Hypothalamus (tissue), 51 donors: ENCODE results near the gene HNRNPAB.
A peak's percentile ranks its signal among the peaks of the same experiment; 100 is the strongest.
"Not testable (repeated sequence)": the region's sequence is repeated elsewhere in the genome, so short reads cannot be mapped to it uniquely, and the experiment has no call there.

ENCODE experiments used
- DNase-seq, 51 donors: peaks; one replicate each; lab custom pipeline; 2025; lab: John Stamatoyannopoulos, UW

The HNRNPAB gene

DNA sequence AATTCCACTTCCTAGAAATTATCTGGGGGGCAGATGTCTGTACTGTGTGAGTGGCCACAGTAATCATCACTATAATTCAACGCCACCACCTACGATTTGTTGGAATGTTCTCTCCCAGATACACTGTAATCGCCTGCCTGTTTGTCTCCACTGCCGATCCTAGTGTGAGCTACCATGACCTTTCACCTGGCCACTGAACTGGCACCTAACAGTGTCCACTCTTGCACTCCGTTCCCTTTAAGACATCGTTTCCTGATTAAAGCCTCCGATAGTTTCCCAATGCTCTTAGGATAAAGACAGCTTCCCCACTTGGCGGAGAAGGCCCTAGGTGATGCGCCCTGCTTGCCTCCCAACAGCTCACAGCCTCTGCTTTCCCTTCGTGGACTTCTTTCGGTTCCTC is 24.3 kb downstream of the HNRNPAB start:
- no peak for DNase-seq

DNA sequence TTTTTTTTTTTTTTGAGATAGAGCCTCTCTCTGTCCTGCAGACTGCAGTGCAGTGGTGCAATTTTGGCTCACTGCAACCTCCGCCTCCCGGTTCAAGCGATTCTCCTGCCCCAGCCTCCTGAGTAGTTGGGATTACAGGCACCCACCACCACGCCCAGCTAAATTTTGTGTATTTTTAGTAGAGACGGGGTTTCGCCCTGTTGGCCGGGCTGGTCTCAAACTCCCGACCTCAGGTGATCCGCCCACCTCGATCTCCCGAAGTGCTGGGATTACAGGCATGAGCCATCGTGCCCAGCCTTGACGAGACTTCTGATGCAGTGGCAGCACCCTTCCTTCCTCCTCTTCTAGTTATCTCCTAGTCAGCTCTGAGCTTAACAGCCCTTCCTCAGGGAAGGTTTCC is 24.8 kb downstream of the HNRNPAB start:
- not testable (repeated sequence) for DNase-seq

DNA sequence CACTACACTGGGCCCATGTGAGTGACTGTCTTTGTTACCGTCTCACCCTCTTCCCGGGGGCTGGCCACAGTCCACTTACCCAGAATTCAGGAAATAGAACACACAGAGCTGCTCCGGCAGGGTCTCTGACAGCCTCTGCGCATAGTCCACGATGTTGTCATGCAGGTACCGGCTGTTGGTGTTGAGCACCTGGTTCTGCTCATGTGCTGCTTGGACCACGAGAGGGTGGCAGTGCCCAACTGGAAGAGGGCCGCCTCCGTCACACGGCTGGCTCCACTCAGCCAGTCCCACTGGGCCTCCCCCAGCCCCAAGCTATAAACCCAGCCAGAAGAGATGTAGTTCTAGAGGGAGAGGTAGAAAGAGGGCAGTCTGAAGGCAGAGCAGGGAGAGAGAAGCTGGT is 25.5 kb downstream of the HNRNPAB start:
- DNase-seq: no peak

DNA sequence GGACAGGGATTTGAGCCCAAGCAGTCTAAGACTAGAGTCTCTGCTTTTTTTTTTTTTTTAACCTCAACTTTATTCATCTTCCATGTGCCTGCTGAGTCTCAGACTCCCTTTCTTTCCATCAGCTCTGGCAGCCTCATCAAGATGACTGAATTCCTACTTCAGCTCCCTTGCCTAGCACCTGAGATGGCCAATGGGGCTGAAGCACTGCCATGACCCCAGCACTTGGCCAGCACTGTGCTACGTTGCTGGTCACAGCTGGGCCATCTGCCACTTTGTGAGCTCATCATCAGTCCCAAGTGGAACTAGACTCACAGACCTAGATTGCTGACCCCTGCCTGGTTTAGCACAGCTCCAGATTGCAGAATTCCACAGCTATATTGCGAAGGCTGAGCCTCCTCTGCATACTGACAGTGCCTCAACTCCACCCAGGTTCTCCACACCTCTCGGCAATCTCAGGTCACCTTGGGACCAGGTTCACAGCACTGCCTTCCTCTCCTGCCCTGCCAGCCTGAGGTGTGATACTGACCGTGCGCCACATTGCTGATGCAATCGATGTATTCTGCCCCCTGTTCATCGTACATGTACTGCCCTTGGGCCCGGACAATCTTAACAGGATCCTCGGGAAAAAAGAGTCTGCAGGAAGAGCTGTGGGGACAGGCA is 26.7 kb downstream of the HNRNPAB start:
- DNase-seq: peak in 16 of 51 donors; percentile 10 to 66 (median 34)

GRCh38 chr5:178231539-178232123 is 27.3 kb downstream of the HNRNPAB start:
- DNase-seq: peak in 2 of 51 donors; percentile 46 to 51

GRCh38 chr5:178232124-178232919 is 28.0 kb downstream of the HNRNPAB start, which contains the start of gene PHYKPL:
TSS of gene PHYKPL (minus strand) at chr5:178232802. CDS start at chr5:178232550, 252 bp downstream.
- DNase-seq: peak in 48 of 51 donors; percentile 35 to 86 (median 64)

DNA sequence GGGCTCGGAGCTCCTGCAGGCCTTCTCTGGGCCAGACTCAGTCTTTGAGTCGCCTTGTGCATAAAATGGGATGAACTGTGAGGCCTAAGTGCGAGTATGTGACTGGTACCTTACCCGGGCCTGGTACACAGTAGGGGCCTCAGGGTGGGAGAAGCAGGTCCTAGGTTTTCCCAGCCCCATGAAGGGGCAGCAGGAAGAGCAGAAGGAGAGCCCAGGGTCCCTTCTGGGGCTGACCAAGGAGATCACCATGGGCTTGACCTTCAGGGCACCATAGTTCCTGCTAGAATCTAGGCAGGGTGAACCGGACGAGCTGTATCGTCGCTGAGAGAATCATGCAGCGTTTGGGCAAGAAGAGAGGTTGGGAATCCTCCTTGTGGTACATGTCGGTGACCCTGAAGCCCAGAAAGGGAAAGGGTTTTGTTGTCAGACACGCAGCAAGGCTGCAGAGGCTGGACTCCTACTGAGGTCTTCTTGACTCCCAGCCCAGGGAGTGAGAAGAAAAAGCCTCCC is 28.6 kb downstream of the HNRNPAB start:
- peak in 2 of 51 donors; percentile 13 to 15 for DNase-seq

DNA sequence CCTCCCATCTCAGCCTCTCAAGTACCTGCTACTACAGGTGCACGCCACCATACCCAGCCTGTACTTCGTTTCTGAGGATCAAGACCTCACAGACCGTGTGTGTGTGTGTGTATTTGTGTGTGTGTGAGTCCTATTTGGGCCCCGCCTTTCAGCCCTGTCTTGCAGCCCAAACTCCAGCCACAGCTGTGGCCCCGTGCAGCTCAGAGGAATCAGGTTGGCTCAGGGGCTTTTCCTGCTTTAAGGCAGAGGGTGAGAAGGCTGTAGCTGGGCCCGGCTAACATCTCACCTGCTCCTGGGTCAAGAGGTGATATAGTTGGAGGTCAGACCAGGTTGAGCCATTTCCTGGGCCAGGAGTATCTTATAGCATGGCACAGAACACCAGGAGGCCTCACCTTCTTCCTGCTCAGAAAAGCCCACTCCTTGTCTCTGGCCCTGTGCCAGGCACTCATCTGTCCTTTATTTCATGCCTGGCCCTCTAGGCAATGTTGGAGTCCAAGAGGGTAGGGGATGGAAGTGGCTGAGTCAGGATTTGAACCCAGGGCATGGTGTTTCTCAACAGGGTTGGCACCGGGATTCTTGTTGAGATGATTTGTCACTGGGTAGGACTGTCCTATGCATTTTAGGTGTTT is 29.9 kb downstream of the HNRNPAB start:
- DNase-seq: no peak

GRCh38 chr5:178234750-178235587 is 30.6 kb downstream of the HNRNPAB start:
- DNase-seq: peak in 40 of 51 donors; percentile 14 to 79 (median 44)

GRCh38 chr5:178235588-178235974 is 31.2 kb downstream of the HNRNPAB start:
- DNase-seq: no peak

DNA sequence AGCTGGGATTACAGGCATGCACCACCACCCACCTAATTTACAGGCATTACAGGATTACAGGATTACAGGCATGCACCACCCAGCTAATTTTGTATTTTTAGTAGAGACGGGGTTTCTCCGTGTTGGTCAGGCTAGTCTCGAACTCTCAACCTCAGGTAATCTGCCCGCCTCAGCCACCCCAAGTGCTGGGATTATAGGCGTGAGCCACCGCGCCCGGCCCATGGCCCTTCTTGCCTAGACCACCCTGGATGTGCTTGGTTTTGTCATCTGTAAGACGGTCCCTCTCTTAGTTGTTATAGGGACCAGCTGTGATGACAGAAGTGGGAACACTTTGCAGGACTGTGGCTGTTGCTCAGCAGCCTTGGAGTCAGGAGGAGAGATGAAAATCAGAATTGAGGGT is 31.8 kb downstream of the HNRNPAB start:
- DNase-seq: no peak

GRCh38 chr5:178236679-178237078 is 32.3 kb downstream of the HNRNPAB start:
- peak in 5 of 51 donors; percentile 6 to 33 (median 9) for DNase-seq

DNA sequence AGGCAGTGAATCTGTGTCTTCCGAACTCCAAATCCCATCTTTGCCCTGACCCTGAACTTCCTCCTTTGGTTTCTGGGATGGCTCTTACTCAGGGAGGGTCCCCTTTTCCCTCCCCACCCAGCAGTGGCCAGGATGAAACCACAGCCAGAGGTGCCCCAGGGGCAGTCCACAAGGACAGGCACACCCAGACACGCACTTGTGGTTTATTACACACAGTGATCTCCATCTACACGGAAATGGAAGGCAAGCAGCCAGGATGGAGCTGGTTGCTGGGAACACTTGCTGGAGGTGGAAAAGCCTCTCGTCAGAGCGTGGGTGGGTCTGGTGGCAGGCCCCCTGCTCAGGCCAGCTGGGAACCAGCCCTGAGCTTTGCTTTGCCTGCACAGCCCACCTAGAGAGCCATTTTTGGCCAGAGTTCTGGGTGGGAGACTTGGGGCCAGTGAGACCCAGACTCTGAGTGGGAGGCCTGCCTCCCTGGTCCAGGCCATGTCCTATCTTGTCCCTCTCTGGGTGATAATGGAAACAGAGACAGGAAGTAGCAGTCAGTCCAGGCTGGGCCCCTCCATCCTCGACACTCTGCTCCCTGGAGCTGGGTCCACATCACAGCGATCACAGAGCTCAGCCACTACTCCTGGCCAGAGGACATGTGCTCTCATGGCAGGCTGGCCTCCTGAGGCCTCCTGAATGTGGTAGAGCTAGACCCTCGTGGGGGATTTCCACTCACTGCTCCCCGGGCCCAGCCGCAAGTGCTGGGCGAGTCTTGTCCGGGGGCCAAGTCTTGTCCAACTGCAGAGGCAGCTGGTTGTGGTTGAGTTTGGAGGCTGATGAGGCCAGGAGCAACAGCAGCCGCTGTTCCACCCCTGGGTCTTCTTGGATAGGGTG is 33.3 kb downstream of the HNRNPAB start:
- no peak for DNase-seq

DNA sequence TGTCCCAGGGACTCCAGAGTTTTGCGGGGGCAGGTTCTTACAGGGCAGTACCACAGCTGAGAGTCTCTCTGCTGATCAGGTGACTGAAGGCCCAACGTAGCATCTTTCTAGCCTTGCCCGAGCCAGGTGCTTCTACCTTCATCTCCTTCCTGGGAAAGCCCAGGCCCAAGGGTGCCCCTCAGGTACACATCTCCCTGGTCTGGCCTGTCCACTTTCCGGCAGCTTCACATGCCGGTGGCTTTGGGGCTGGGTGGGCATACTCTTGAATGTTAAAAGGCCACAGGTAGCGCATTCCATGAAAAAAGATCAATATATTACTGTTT is 33.9 kb downstream of the HNRNPAB start:
- DNase-seq: no peak

GRCh38 chr5:178238711-178239592 is 34.6 kb downstream of the HNRNPAB start:
- no peak for DNase-seq

- DNase-seq: not testable (repeated sequence)
These were observed 35.4 kb downstream of the HNRNPAB start for GRCh38 chr5:178239626-178240301.

DNA sequence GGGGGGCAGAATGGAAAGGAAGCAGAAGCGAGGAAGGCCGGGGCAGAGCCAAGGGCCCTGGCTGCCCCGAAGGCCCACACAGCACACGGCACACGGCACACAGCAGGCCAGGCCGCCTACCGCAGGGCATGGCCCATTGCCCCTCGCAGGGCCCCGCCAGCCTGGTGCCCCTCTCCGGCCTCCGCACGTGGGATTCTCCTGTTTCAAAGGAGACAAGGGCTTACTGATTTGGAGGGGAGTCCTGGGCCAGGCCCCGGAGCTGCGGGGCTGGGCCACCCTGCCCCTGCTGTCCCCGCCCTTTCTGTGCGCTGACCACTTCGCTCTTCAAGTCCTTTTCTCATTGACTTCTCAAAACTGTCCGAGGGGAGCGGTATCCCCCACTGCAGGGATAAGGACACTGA is 36.0 kb downstream of the HNRNPAB start:
- no peak for DNase-seq
